GM04504 (cell line): Measurements from ENCODE around the gene ANO2.
"Not testable (repeated sequence)": the region's sequence is repeated elsewhere in the genome, so short reads cannot be mapped to it uniquely, and the experiment has no call there.

ENCODE experiments used
- DNase-seq: peaks from one replicate; pipeline ENCODE4 v3.0.0-alpha.2; 2012; ENCODE audit warnings: low read depth

ANO2 gene

DNA sequence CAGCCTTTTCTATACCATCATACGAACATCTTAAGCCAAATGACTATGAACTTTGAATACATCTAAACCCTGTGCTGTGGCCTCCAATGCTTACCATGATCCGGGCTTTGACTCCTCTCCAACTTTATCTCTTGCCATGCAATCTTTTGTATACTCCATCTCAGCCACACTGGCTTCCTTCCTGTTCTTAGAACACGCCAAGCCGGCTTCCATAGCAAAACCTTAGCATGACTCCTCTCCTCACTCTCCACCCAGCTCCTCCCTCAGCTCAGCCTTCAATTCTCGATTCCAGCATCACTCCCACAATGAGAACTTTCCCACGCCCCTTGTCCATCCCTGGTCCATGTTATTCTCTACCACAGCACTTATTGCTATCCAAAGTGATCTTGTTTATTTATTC, 284.8 kb downstream of the ANO2 start:
- DNase-seq = no peak

DNA sequence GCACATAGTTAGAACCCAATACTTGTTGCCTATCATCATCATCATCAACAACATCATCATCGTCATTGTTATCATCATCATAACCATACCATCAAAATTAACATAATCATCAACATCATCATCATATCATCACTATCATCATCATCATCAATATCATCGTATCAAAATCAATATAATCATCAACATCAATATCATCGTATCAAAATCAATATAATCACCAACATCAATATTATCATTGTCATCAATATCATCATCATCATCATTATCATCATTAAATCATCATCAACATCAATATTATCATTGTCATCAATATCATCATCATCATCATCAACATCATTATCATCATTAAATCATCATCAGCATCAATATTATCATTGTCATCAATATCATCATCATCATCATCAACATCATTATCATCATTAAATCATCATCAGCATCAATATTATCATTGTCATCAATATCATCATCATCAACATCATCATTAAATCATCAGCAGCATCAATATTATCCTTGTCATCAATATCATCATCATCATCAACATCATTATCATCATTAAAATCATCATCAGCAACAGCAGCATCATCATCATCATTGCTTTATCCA, 286.6 kb downstream of the ANO2 start:
- not testable (repeated sequence) for DNase-seq

DNA sequence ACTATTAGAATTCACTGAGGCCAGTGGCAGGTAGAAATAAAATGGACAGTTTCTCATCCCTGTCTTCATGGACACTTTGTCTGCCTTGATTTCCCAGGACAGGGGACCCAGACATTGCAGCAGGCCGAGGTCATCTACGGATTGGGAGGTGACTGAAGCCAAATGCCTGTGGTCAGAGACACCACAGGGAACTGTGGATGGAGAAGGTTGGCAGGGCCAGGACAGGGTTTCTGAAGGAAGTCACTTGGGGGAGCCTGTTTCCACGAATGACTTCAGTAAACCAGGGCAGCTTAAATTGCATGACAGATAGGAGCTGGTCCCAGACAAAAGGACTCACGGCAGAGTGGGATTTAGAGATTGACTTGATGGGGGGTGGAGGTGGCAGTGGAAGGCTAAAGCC, 288.2 kb downstream of the ANO2 start:
- DNase-seq = no peak

DNA sequence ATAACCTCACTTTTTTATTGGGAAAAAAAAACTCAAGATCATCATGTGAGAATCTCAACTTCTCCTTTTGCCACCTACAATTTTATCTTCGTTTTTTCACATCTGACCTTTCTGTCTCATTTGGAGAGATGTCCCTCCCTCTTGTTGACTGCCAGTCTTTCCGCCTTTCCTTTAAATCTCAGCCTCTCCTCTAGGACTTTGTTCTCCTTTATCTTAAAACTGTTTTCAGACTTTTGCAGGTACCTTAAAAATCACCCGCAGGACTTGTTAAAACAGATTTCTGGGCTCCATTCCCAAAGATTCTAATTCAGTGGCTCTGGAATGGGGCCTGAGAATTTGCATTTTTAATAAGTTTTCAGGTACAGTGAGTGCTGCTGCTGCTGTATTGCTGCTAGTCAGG, 289.9 kb downstream of the ANO2 start:
- DNase-seq = no peak

DNA sequence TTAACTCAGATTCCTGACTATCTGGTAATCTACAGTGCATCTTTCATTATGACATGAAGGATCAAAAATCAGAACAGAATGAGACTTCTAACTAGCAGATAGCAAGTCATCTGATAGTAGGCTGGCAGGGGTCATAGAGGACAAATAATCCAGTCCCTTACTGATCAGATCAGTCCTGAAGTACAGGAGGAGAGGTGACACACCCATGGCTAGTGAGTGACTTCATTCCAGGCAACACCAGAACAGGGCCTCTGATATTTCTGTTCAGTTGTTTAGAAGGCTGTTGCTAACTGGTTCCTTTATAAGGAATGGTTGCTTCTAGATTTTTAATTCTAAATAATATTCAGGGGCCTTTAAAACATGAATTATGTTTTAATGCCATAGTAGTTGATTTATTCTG, 291.0 kb downstream of the ANO2 start:
- no peak for DNase-seq

DNA sequence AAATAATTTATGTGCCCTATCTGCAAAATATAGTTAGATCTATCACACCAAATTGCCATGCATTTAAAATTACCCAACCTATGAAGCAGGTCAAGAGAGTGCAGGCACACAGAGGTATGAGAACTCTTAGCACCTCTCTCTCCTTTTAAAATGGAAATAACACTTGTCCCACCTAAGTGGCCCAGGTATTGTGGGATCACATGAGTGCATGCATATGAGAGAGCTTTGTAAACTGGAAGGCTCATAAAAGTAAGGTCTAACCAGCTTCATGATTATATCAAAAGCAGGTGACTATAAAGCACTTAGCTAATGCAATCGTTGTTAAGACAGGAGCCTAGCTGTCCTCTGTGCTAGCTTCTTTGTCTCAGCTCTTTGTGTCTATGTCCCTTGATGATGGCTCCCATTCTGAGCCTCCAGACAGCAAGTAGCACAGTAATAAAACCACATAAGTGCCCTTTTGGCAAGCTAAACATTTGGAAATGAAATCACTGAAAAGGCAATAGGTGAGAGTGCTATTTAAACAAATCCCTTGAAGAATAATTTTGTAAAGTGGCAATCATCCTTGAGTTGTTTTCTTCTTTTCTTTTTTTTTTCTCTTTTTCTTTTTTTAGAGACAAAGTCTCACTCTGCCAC, 294.1 kb downstream of the ANO2 start:
- no peak for DNase-seq

DNA sequence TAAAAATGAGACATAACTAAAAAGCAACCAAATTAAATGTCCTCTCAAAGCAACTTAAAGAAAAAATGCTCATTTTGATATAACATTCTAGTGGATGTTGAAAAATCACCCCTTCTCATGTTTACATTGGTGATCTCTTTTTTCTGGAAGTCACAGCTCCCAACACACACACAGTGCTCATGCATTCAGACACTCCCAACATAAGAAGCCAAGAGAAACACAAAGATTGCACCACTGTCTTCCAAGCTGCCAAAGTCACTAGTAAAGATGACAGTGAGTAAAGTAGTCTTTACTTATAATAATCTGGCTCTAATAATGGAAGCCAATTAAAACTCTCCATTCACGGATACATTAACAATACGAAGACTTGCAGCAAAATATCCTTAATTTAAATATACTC, 294.8 kb downstream of the ANO2 start:
- DNase-seq = no peak

DNA sequence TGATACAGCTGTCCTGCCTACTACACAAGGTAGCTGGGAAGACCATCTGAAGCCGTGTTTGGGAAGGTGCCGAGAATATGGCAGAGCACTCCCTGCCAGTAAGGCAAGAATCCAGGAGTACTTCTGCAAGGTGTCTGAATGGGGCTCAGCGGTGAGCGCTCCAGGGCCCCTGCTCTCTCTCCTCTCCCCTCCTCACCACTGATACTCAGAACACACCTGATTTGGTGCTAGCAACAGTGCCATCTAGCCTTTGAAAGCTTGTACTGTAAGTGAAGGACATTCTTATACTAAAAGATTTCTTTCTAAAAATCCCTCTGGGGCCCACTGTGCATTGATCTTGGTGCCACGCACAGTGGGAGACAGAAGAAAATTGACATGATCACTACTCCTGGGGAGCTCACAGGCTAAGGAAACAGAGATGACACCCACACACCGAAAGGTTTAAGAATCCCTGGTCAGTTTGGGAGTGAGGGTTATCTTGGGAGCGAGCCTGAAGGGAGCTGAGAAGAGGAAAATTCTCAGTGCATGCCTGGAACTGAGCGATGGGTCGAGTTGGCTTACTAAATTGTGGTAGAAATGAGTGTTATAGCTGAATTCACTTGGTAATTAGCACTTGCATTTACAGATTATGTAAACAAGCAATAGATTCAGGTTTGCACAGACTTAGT, 296.2 kb downstream of the ANO2 start:
- DNase-seq = peak; percentile 12

DNA sequence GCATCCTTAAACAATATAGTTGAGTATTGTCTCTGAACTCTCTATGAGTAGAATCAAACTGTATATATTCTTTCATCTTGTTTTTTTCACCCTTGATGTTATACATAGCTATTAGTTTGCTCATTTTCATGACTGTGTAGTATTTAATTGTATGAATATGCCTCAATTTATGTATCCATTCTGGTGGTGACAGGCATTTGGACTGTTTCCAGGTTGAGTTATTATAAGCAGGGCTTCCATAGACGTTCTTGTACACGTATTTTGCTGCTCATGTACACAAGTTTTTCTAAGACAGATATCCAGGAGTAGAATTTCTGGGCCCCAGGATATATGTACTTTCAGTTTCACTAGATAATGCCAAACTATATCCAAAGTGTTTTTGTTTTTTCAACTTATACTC, 301.8 kb downstream of the ANO2 start:
- no peak for DNase-seq

DNA sequence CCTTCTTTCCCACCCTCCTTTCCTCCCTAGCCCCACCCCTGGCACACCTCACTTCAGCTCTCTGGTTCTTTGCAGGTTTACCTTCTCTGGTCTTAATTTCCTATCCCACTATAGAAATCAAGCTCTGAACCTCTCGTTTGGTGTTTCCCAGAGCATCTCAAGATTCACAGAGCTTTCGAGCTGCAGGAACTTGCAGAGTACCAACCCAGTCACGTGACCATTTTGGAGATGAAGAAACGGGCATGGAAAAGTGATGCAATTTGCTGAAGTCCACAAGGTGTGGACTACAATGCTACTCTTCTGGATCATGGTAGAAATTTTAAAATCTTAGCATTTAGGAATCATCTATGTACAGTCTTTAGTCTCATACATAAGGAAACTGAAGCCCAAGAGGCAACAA, 307.4 kb downstream of the ANO2 start:
- DNase-seq = no peak

DNA sequence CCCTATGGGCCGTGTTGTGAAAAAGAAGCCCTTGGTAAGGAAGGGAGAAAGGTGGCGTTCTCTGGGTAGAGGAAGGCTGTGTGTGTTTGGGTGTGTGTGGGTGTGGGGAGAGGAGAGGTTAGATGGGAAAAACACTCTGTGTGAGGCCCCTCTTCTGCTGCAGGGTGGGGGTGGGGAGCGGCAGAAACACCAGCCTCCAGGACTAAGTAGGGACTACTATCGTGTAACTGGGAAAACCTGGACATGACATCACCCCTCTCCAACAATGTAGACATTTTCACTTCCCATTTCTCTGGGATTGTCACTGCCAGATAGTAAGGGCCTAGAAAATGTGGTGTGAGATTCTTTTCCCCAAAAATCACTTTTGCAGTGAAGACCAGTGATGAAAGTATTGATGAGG, 308.2 kb downstream of the ANO2 start:
- DNase-seq = no peak

DNA sequence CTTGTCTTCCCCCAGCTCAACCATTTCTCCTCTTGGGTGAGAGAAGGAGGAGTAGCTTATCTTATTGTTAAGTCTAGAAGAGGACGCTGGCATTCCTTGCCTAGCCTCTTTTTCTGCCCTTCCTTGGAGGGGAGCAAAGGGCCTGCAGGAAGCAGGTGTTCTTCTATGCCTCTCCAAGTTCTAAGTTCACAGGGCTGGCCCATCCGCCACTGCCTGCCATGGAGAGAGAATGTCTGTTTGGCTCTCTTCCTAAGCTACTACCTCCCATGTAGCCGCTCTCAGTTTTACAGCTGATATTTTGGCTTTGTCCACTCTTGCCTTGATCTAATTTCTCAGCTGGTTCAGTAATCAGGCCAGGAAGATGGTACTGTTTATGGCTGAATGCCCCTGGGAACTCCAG, 312.0 kb downstream of the ANO2 start:
- DNase-seq = no peak

DNA sequence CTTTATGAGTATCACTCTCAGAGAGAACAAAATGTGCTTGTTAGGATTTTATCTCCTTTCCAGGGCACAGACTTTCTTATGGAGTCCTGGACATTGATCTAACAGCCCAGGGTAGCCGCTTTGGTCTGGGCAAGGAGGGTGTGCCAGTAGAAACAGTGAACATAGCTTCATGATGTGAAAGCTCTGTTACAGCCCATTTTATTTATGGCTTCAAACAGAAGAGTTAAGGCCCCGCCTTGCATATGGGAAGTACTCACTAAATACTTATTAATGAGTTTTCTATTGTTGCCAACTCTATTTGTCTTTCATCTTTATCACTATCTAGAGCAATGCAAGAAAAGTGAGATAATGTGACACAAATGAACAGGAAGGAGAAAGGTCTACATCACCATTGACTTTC, 312.6 kb downstream of the ANO2 start:
- no peak for DNase-seq

DNA sequence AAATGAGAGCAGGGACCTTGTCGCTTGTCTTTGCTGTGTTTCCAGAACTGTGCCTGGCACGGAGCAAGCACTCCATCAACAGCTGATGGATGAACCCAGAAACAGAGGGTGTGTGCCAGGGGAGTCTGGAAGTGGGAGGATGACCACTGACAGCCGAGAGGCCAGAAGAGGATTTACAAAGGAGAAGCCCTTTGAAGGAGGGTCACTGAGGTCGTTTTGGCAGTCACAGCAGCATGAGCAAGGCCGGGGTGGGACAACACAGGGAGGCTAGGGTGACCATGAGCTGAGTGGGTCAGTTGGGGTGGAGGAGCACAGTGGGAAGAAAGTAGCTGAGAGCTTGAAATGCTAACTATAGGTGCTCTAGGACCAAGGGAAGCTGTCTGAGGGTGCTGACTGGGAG, 313.6 kb downstream of the ANO2 start:
- no peak for DNase-seq

DNA sequence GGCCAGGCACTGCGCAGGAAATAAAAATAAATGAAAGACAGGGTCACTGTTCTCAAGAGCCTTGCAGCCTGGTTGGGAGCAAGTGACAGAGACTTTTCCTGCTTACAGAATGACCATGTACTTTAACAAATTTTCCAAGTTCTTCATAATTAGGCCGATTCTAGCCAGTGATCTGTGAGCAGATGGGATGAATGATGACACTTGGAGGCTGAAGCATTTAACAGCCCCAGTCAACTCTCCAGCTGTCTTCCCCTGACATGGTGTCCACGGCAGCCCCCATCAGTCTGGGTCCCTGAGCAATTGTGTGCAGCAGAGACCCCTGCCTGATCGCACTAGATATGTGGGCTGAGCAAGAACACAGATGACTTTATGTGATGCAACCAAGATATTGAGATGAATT, 314.3 kb downstream of the ANO2 start:
- no peak for DNase-seq

DNA sequence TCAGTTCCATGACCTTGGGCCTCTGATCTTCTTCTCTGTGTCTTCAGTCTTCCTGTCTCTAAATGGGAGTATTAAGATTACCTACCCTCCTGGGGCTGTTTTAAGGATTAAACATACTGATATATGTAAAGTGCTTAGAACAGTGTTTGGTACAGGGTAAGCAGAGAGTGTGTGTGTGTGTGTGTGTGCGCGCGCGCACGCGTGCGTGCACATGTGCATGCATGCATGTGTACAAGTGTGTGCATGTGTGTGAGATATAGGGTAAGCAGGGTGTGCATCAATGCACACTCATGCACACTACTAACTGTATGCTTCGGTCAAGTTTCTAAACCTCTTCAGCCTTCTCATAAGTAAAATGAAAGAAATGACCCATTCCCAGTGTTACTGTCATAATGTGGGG, 316.6 kb downstream of the ANO2 start:
- no peak for DNase-seq

DNA sequence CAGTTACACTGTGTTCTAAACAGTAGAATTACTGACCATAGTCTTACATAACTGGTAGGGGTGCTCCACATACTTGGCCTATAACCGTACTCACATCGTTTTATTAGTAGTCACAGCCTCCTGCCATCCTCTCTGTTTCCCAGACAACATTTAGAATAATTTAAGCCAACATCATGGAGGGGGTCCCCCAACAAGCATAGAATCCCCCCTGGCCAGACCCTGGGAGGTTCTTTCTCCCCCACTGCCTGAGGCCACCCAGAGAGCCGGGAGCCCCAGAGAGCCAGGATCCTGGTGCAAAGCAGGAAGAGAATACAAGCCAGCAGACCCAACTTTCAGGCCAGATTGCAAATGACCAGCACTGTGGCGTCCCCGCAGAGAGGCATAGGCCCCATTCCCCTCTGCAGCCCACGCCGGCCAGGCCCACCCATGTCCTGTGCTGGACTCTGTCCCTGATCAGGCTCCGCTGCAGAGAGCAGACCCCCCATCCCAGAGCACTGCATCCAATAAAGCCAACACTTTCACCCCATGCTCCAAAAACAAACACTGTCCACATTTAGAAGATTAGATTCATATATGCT, 317.9 kb downstream of the ANO2 start:
- DNase-seq = no peak

DNA sequence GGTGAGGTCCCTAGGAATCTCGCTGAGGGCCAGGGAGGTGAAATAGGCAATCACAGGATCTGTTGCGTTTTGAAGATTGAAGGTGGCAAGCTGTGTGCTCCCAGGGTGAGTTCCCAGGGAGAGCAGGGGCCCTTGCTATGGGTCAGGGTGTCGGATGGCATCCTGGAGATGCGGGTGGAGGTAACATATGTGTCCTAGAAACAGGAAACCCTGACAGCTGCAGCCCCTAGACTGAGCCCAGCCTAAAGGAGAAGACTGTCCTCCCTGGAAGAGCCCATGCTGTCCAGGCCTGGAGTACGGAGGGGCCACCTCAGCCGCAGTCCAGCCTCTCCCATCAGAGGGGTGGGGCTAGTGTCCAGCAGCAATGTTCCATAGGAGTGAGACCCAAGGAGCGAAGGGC, 318.9 kb downstream of the ANO2 start:
- DNase-seq = no peak

DNA sequence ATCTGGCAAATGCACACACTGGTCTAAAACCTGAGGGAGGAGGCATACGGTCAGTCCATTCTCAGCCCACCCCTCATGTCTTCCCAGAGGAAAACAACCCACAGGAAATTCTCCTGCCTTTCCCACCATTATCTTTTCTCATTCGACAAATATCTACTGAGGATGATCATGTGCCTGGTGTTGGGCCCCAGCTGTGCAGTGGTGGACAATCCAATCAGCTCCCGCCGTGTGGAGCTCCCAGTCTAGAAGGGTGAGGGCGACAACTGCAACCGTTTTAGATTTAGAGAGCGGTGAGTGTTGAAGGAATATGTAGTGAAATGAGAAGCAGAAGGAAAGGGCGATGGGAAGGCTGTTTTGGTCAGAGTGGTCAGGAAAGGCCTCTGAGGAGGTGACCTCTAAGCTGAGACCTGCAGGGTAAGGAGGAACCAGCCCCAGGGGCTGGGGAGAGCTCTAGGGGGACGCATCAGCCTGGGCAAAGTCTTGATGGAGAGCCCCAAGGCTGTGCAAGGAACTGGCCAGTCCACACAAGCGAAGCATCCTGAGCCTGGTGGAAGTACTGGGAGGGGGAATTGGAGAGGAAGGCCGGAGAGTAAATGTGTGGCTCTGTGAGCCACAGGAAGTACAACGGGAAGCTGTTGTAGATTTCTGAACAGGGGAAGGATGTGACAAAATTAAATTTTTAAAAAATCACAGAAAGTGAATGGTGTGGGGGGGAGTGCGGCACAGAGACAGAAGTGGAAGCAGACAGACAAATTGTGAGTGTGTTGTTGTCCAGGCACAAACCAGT, 320.4 kb downstream of the ANO2 start:
- DNase-seq = no peak

DNA sequence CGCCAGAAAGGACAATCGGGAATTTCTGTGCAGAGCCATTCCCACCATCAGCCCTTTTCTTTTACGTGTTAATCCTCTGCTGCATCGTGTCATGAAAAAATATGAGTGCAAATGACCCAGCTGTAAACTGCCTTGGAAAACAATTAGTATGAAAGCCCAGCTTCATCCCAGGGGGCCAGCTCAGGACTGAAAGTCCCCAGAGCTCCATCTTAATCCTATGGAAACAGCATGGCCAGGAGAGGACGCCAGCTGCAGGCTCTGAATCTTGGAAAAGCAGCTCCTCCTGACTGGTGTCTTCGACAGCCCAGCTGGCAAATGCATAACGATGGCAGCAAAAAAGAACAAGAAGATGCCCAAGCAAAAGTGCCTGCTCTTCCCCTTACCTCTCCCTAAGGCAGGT, 321.6 kb downstream of the ANO2 start:
- DNase-seq = no peak

DNA sequence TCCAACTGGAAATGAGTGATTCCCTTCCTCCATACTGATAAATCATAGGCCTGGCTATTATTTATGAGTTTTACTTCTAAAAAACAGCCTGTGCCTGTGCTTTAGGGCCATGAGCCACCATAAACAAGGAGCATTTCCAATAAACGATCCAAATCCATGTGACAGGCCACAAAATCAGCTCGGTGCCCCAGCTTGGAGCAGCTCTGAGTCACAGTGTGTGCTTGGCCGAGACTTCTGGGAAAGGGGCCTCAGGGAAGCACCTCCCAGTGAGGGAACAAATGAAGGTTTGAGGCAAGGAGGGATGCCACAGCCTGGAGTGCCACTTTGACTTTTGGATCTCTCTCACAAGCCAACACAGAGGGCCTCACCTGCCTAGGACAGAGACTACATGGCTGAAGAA, 322.8 kb downstream of the ANO2 start:
- no peak for DNase-seq

DNA sequence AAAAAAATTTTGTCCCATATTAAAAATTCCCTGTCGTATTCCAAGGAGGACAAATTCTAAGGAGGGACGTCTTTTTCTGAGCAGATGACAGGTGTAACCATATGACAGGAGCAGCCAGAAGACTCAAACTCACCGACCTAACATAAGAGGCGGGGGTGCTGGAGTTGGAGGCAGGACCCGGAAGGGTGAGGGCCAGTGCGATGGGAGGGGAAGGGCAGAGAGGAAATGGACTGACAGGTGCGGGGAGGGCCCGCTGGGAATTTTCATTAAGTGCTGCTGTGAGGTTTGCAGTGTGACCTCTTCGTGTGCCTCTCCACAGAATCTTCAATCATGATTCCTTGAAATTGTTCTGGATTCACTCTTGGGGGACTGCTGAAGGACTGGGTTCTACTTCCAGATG, 323.7 kb downstream of the ANO2 start:
- DNase-seq = no peak

DNA sequence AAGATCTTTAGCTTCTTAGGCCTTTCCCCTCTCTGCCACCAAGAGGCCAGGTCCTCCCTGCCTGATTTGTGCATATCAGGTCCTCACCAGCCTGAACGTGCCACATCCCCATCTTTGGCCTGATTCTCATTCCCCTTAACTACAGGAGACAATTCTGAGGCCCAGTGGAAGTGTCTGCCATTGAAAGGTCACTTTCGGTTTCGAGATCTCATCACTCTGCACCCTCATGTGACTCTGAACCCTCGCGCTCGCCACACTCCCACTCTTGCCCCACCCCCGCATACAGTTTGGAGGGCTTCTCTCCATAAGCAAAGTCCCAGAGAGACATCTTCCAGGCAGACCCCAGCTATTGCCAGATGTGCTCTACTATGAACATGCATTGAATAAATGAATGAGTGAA, 324.2 kb downstream of the ANO2 start:
- no peak for DNase-seq
